H1 (cell line): ENCODE data around the gene RABL3. TPM values are rescaled to one million over a fixed set of nuclear protein-coding genes. Genes with fewer than 3 reads are reported as not detected.
"Not testable (repeated sequence)": the region's sequence is repeated elsewhere in the genome, so short reads cannot be mapped to it uniquely, and the experiment has no call there.

Experiments used
- CTCF ChIA-PET: fragments of 300-600 bp; sonication (Branson Sonifier 250); formaldehyde crosslinking; loops from one replicate; lab custom pipeline; 2021; ENCODE audit not compliant: partially characterized antibody; lab: Charles Lee
- POLR2A ChIA-PET: fragments of 300-600 bp; sonication (Branson Sonifier 250); formaldehyde crosslinking; loops from one replicate; lab custom pipeline; 2021; ENCODE audit warnings: inconsistent platforms; ENCODE audit not compliant: partially characterized antibody; lab: Charles Lee
- DNase-seq, 2 experiments: peaks; one replicate each; pipeline versions ENCODE4 v3.0.0 to v3.0.0-alpha.2; 2010 to 2022; ENCODE audit warnings: low spot score in 2 of 2, low read depth in 1 of 2, mixed read lengths in 1 of 2
- FAIRE-seq: peaks from 2 replicates; lab custom pipeline; 2011; peaks lifted over from hg19 to GRCh38; lab: Jason Lieb, UNC
- H2AFZ ChIP-seq: 2 replicates; pipeline ENCODE4 v1.8.1; 2012; ENCODE audit warnings: low read length, inconsistent platforms
- H2AK5ac ChIP-seq: 2 replicates; pipeline ENCODE4 v1.6.1; 2013; ENCODE audit warnings: low read depth, low read length
- H2BK120ac ChIP-seq: replicated peaks from 2 replicates; pipeline ENCODE3; 2013; ENCODE audit warnings: low read depth, low read length, inconsistent platforms
- H2BK12ac ChIP-seq: 2 replicates; pipeline ENCODE4 v1.6.1; 2013; ENCODE audit warnings: low read depth, low read length
- H2BK15ac ChIP-seq: 2 replicates; pipeline ENCODE4 v1.6.1; 2013; ENCODE audit warnings: low read length
- H2BK20ac ChIP-seq: 2 replicates; pipeline ENCODE4 v1.6.1; 2013; ENCODE audit warnings: low read length
- H2BK5ac ChIP-seq: 2 replicates; pipeline ENCODE4 v1.6.1; 2013; ENCODE audit warnings: low read depth, low read length
- H3K14ac ChIP-seq: 2 replicates; pipeline ENCODE4 v1.6.1; 2013; ENCODE audit warnings: inconsistent platforms; ENCODE audit not compliant: insufficient read length
- H3K18ac ChIP-seq: 2 replicates; pipeline ENCODE4 v1.6.1; 2013; ENCODE audit warnings: low read length; ENCODE audit errors: extremely low read depth
- H3K23ac ChIP-seq: 2 replicates; pipeline ENCODE4 v1.6.1; 2013; ENCODE audit warnings: inconsistent platforms; ENCODE audit not compliant: insufficient read length
- H3K23me2 ChIP-seq: 2 replicates; pipeline ENCODE4 v1.6.1; 2013; ENCODE audit warnings: low read depth, low read length
- H3K27ac ChIP-seq: 2 replicates; pipeline ENCODE4 v1.6.1; 2011; ENCODE audit warnings: low read depth, low read length, inconsistent platforms
- H3K27me3 ChIP-seq, 4 experiments: replicated peaks in 1 of 4; 1 replicate in 1 of 4; 2 replicates in 3 of 4; pipeline versions ENCODE4 v1.6.1 to v1.8.1; 2011 to 2013; ENCODE audit warnings: low read length in 3 of 4, mild to moderate bottlenecking in 3 of 4, inconsistent platforms in 2 of 4, mixed read lengths in 2 of 4, moderate library complexity in 1 of 4; ENCODE audit not compliant: control insufficient read depth in 3 of 4, insufficient read depth in 3 of 4; ENCODE audit errors: extremely low read depth in 1 of 4
- H3K36me3 ChIP-seq, 4 experiments: 2 replicates each; pipeline versions ENCODE4 v1.6.1 to v1.8.1; 2011 to 2013; ENCODE audit warnings: mild to moderate bottlenecking in 4 of 4, low read length in 3 of 4, moderate library complexity in 2 of 4, control low read depth in 1 of 4, inconsistent platforms in 1 of 4; ENCODE audit not compliant: insufficient read depth in 4 of 4, control insufficient read depth in 2 of 4
- H3K4ac ChIP-seq: replicated peaks from 2 replicates; pipeline ENCODE3; 2013; ENCODE audit warnings: low read length, low read depth, mixed read lengths, inconsistent platforms; ENCODE audit not compliant: insufficient read length
- H3K4me1 ChIP-seq, 4 experiments: replicated peaks in 1 of 4; 1 replicate in 1 of 4; 2 replicates in 3 of 4; pipeline versions ENCODE4 v1.6.1 to v1.8.1; 2011 to 2013; ENCODE audit warnings: low read length in 3 of 4, inconsistent platforms in 2 of 4, mixed read lengths in 1 of 4; ENCODE audit not compliant: insufficient read depth in 4 of 4, control insufficient read depth in 3 of 4
- H3K4me2 ChIP-seq, 2 experiments: 2 replicates each; pipeline versions ENCODE4 v1.6.1 to v1.8.1; 2011 to 2013; ENCODE audit warnings: low read depth in 2 of 2, low read length in 2 of 2, control low read depth in 1 of 2, inconsistent platforms in 1 of 2, mild to moderate bottlenecking in 1 of 2; ENCODE audit not compliant: insufficient read depth in 1 of 2
- H3K4me3 ChIP-seq, 4 experiments: fragments of 200-600, 300-600 bp in 1 of 4; sonication (generic), shearing (Covaris generic), sonication (Bioruptor Twin) in 1 of 4; 2 replicates each; pipeline versions ENCODE4 v1.5.1 to v1.8.1; 2011 to 2016; ENCODE audit warnings: low read length in 4 of 4, low read depth in 3 of 4, control low read depth in 2 of 4, inconsistent platforms in 2 of 4, mild to moderate bottlenecking in 2 of 4, mixed read lengths in 1 of 4, moderate library complexity in 1 of 4; ENCODE audit not compliant: insufficient read depth in 2 of 4; ENCODE audit errors: extremely low read depth in 1 of 4
- H3K56ac ChIP-seq: replicated peaks from 2 replicates; pipeline ENCODE3; 2013; ENCODE audit warnings: low read depth, mild to moderate bottlenecking, mixed read lengths, low read length, inconsistent platforms; ENCODE audit not compliant: insufficient read length
- H3K79me1 ChIP-seq: 2 replicates; pipeline ENCODE4 v1.6.1; 2013; ENCODE audit warnings: low read depth, low read length, control low read depth
- H3K79me2 ChIP-seq, 2 experiments: 2 replicates each; pipeline versions ENCODE4 v1.6.1 to v1.8.1; 2012 to 2013; ENCODE audit warnings: low read length in 2 of 2, mild to moderate bottlenecking in 2 of 2, inconsistent platforms in 1 of 2; ENCODE audit not compliant: insufficient read depth in 2 of 2, control insufficient read depth in 1 of 2
- H3K9ac ChIP-seq, 4 experiments: replicated peaks in 1 of 4; 1 replicate in 1 of 4; 2 replicates in 3 of 4; pipeline versions ENCODE4 v1.6.1 to v1.8.1; 2011 to 2013; ENCODE audit warnings: low read depth in 3 of 4, low read length in 3 of 4, control low read depth in 2 of 4, mild to moderate bottlenecking in 2 of 4, moderate library complexity in 2 of 4, inconsistent platforms in 1 of 4; ENCODE audit errors: extremely low read depth in 1 of 4
- H3K9me3 ChIP-seq, 2 experiments: 2 replicates each; pipeline versions ENCODE4 v1.6.1 to v1.8.1; 2012 to 2013; ENCODE audit warnings: mild to moderate bottlenecking in 2 of 2, moderate library complexity in 2 of 2, control low read depth in 1 of 2, inconsistent platforms in 1 of 2, low read depth in 1 of 2, low read length in 1 of 2, mixed read lengths in 1 of 2; ENCODE audit not compliant: insufficient read depth in 2 of 2
- H4K20me1 ChIP-seq, 2 experiments: replicated peaks in 1 of 2; 2 replicates each; pipeline versions ENCODE3 to v1.8.1; 2011 to 2013; ENCODE audit warnings: inconsistent platforms in 2 of 2, low read length in 2 of 2, mild to moderate bottlenecking in 1 of 2; ENCODE audit not compliant: insufficient read depth in 2 of 2, control insufficient read depth in 1 of 2
- H4K5ac ChIP-seq: 2 replicates; pipeline ENCODE4 v1.6.1; 2013; ENCODE audit warnings: low read length, low read depth, mixed read lengths, inconsistent platforms; ENCODE audit not compliant: insufficient read length
- H4K8ac ChIP-seq: 2 replicates; pipeline ENCODE4 v1.8.0; 2013; ENCODE audit warnings: mild to moderate bottlenecking, moderate library complexity, low read length, inconsistent platforms; ENCODE audit not compliant: insufficient read depth; ENCODE audit errors: extremely low read depth
- H4K91ac ChIP-seq: replicated peaks from 2 replicates; pipeline ENCODE3; 2013; ENCODE audit warnings: low read length, mixed read lengths, inconsistent platforms; ENCODE audit not compliant: insufficient read length
- EGR1 ChIP-seq: IDR thresholded peaks from 2 replicates; pipeline ENCODE4 v1.6.1; 2011; ENCODE audit warnings: low read depth, low read length, borderline replicate concordance
- RAD21 ChIP-seq, 2 experiments: IDR thresholded peaks in 1 of 2; conservative IDR thresholded peaks in 1 of 2; 2 replicates each; pipeline ENCODE4 v1.6.1; 2011; ENCODE audit warnings: low read depth in 2 of 2, low read length in 2 of 2, improper control_type of control experiment in 1 of 2, inconsistent platforms in 1 of 2, mild to moderate bottlenecking in 1 of 2, moderate library complexity in 1 of 2
- RNF2 ChIP-seq: fragments of 200-900, 300-1000 bp; sonication (generic); IDR thresholded peaks from 2 replicates; pipeline ENCODE4 v1.7.1; 2016; ENCODE audit warnings: borderline replicate concordance, low read depth, mild to moderate bottlenecking, antibody characterized with exemption, low read length; ENCODE audit not compliant: poor library complexity, severe bottlenecking; ENCODE audit errors: missing control alignments
- WGBS, 2 experiments: shearing (Covaris generic) in 1 of 2; methylation state at CpG; one replicate each; pipeline versions ENCODE4 v1.1.6 to v1.1.7; 2013 to 2015; ENCODE audit warnings: low lambda C conversion rate in 2 of 2, mixed read lengths in 2 of 2, inconsistent platforms in 1 of 2, low coverage in 1 of 2, missing lambda C conversion rate in 1 of 2; ENCODE audit not compliant: insufficient replicate concordance in 2 of 2, insufficient coverage in 1 of 2, insufficient read length in 1 of 2; ENCODE audit errors: extremely low coverage in 1 of 2, missing lambda C conversion rate in 1 of 2; 5-methylcytosine and 5-hydroxymethylcytosine counted together
- polyA plus RNA-seq, 7 experiments: library from polyadenylated mRNA; depleted of rRNA in 3 of 7; stranded (reverse) in 5 of 7; unstranded in 2 of 7; fragments of >200 nt in 5 of 7; fragments of 200-250 nt in 2 of 7; gene quantifications; 1 replicate in 5 of 7; 2 replicates in 1 of 7; 4 replicates in 1 of 7; pipeline versions ENCODE4 v1.2.1 to v1.2.3, GENCODE V29; 2011 to 2013; ENCODE audit warnings: missing spikeins in 2 of 7, mixed read lengths in 2 of 7
- total RNA-seq: library from RNA; stranded (reverse); fragmentation: NEBNext Ultra II Directional; extraction: Animal tissue kit (Norgen Biotek cat#: 25700); gene quantifications from 2 replicates; pipeline ENCODE4 v1.2.1, GENCODE V29; 2021
- TF ChIP-seq, protein P1 (sequence below): IDR thresholded peaks from 2 replicates; pipeline ENCODE4 v1.6.1; 2011; ENCODE audit warnings: low read depth, mild to moderate bottlenecking, low read length; ENCODE audit not compliant: insufficient read depth

Gene RABL3
- total and polyA plus RNA-seq, 2 of the 8 experiments (the other 6 are each of a cell fraction or from before 2014, with no cell fraction given), result 4.4 to 19.2 TPM

DNA sequence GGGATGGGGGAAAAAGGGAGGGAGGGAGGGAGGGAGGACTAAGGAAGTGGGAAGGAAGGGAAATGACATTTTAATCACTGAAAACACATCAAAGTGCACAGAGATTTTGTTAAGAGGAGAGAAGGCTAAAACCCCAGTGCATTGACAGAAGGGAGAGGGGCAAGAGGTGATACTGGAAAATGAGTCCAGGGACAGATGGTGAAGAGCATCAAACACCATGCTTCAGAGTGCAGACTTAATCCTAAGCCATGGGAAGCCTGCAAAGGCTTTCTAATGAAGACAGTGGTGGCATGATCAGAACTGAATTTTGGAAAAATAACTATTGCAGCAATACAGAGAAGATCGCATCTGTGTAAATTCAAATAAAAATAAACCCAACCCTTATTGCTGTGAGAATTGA, 102.1 kb downstream of the RABL3 start (continued):
- TF ChIP-seq RAD21 (IDR thresholded peaks at IDR 0.05 in 1 of 2, conservative IDR thresholded peaks at IDR 0.05 in 1 of 2; ENCODE audit: low read depth in 2 of 2, low read length in 2 of 2), result no peak
- TF ChIP-seq, protein P1, sequence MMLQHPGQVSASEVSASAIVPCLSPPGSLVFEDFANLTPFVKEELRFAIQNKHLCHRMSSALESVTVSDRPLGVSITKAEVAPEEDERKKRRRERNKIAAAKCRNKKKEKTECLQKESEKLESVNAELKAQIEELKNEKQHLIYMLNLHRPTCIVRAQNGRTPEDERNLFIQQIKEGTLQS, result no peak
- no peak for TF ChIP-seq RNF2
- TF ChIP-seq EGR1, result no peak

DNA sequence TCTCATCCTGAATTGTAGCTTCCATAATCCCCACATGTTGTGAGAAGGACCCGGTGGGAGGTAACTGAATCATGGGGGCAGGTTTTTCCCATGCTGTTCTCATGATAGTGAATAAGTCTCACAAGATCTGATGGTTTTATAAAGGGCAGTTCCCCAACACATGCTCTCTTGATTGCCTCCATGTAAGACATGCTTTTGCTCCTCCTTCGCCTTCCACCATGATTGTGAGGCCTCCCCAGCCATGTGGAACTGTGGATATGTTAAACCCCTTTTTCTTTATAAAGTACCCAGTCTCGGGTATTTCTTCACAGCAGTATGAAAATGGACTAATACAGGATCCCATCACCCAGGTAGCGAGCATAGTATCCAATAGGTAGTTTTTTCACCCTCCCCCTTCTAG, 103.5 kb downstream of the RABL3 start:
- H3K9ac ChIP-seq, H3K4me3 ChIP-seq, H3K4me2 ChIP-seq, H2AFZ ChIP-seq, H3K4ac ChIP-seq, H4K20me1 ChIP-seq, H3K18ac ChIP-seq, H2BK20ac ChIP-seq, H3K9me3 ChIP-seq, H3K36me3 ChIP-seq, H3K23ac ChIP-seq, H2BK120ac ChIP-seq, H3K27ac ChIP-seq, H2BK5ac ChIP-seq, FAIRE-seq, H3K79me2 ChIP-seq, H3K14ac ChIP-seq, H3K23me2 ChIP-seq, H4K8ac ChIP-seq, H3K4me1 ChIP-seq, H4K5ac ChIP-seq, H3K56ac ChIP-seq, DNase-seq, CTCF ChIA-PET, H2BK15ac ChIP-seq, H3K79me1 ChIP-seq, H2AK5ac ChIP-seq, POLR2A ChIA-PET, H4K91ac ChIP-seq, H2BK12ac ChIP-seq, H3K27me3 ChIP-seq: not testable (repeated sequence)
- 91% methylated on average over 4 of the region's 4 CpGs; no CpG with 5 or more reads in 1 of the 2 experiments for WGBS, 2 experiments
